HG03460 (cell line): ENCODE measurements around the gene CPAMD8.
"Not testable (repeated sequence)": the region's sequence is repeated elsewhere in the genome, so short reads cannot be mapped to it uniquely, and the experiment has no call there.

Experiments used
- ATAC-seq: cut with Tn5 transposase; IDR thresholded peaks from one replicate; pipeline ENCODE4 v1.9.1; 2021; ENCODE audit not compliant: unreplicated experiment

The CPAMD8 gene

DNA sequence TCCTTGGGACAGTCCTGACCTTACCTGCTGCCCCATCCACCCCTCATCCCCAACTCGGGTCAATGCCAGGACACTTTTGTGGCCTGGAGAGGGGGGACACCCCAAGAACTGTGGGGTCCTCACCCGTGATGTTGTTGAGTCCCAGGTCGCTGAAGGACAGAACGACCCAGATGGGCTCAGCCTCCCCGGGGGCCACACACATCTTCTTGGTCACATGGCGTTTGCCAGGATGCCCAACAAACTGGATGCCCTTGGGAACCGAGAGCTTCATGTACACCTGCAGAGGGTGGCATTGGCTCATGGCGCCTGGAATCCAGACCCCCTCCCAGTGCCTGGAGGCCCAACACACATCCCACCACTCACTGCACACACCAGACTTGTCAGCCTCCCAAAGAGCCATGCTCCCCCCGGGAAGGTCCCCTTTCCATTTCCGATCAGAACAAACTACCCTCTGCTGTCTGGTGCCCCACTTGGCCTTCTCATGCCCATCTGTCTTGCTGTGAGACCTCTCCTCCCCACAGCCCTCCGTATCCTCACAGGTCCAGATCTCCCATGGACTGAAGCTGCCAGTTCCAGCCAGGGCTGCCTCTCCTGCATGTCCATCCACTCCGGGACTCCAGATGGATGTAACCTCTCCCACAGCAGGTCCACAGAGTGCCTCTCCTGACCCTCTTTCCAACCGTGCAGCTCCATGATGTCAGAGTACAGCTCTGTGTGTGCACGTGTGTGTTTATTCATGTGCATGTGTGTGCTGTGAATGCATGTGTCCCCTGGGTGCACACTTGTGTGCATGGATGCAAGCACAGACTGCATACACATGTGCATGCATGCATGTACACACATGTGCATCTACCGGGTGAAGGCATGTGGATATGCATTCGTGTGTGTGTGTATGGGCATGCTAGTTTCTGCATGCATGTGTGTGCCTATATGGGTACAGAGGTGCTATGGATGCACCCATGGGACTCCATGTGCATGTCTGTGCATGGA lies 79.4 kb downstream of the CPAMD8 start:
- ATAC-seq = no peak

DNA sequence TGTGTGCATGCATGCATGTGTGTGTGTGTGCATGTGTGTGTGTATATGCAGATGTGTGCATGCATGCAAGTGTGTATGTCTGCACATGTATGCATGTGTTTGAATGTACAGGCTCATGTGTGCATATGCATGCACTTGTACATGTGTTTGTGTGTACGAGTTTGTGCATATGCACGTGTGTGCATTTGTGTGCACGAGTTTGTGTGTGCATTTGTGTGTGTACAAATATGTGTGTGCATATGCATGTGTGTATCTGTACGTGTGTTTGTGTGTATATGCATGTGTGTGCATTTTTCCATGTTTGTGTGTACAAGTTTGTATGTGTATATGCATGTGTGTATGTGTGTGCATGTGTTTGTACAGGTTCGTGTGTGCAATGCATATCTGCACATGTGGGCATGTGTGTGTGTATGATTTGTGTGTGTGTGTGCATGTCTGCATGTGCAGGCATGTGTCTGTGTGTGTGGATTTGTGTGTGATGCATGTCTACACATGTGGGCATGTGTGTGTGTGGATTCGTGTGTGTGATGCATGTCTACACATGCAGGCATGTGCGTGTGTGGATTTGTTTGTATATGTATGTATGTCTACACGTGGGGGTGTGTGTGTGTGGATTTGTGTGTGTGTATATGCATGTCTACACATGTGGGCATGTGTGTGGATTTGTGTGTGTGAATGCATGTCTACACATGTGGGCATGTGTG lies 80.7 kb downstream of the CPAMD8 start:
- ATAC-seq = no peak

DNA sequence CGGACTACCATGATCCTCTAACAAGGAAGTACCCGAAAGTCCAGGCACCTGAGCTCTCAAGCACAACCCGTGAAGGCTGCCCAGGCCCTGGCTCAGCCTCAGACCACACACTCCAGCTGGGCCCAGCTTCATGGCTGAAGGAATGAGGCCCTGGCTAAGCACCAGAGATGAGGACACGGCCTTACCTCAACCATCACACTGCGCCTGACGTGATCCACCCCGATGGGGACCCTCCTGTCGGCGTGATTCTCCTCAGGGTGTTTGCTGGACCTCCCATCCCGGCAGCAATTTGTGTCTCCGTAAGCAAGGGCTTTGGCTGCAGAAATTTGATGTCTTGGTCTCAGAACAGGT lies 81.3 kb downstream of the CPAMD8 start:
- no peak for ATAC-seq

DNA sequence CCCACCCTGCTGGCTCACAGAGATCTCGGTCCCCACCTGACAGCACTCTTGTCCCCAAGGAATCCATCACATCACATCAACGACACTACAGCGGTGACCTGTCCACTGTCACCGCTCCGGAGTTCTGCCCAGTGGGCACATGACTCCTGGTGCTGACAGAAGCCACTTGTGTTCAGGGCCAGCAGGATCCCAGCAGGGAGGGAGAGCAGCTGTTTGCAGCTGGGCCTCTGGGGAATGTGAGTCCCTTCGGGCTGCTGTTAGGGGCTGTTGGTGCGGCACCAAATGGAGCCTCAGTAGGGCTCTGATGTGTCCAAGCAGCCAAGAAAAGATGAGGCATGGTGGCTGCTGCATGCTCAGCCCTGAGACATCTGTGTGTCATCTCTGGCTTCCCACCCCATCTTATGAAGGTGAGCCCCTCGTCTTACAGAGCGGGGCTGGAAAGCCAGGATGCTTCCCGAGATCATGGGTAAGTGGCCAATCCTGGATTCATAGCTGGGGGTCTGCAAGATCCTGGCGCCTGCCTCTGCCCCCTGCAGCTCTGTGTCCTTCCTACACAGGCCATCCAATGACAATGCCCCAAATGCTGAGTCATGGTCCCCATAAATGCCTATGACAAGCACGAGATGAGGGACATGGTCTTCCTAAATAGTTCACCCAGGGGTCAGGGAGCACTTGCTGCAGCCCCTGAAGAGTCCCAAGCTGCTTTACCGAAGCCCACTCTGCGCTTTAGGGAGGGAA lies 81.8 kb downstream of the CPAMD8 start:
- no peak for ATAC-seq

DNA sequence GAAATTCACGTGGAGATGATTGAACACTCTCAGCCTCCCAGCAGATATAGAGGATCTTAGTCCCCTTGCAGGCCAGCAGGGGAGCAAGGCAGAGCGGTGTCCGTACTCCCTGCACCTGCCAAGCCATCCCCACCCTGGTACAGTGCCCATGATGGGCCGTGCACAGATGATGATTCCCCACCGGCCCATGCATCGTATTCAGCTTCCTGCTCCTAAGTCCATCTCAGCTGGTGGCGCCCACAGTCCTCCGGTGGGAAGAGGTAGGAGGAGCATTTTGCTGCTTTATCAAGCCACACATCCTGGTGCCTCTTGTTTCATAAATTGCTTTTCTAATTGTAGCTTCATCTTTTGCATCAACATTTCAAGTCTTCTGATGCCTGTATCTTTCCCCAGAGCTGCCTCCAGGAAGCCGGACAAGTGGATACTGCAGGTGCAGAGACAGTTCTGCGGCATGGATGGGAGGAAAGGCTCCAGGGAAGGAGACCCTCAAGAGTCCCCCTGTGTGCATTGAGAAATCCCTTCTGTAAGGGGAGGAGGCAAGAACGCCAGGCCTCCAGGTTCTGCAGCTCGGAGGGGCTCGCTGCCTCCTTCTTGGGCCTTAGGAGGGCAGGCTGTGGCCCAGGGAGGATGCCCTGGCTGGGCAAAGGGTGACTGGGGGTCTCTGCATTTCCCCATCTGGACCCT lies 82.5 kb downstream of the CPAMD8 start:
- no peak for ATAC-seq

DNA sequence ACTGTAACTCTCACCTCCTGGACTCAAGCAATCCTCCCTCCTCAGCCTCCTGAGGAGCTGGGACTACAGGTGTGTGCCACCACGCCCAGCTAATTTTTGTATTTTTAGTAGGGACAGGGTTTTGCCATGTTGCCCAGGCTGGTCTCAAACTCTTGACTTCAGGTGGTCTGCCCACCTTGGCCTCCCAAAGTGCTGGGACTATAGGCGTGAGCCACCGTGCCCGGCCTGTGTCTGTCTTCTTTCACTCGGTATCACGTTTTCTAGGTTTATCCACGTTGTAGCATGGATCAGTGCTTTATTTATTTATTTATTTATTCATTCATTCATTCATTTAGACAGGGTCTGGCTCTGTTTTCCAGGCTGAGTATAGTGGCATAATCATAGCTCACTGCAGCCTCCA lies 83.5 kb downstream of the CPAMD8 start:
- ATAC-seq = not testable (repeated sequence)

DNA sequence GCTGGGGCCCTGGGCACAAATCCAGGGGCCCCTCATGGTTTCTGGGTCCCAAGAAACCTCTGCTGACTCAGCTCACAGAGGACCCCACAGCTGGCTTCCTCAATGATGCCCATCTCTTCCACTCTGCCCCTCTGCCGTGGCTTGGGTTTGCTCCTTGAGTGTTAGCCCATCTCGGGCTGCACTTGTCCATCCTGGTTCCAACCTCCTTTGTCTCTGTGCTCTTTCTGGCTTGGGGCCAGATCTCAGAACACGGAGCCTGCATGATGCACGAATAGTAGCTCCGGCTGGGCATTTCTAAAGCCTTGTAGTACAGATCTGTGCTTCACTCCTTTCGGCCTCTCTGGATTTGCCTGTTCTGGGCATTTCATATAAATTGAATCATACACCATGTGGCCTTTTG lies 84.0 kb downstream of the CPAMD8 start:
- no peak for ATAC-seq

DNA sequence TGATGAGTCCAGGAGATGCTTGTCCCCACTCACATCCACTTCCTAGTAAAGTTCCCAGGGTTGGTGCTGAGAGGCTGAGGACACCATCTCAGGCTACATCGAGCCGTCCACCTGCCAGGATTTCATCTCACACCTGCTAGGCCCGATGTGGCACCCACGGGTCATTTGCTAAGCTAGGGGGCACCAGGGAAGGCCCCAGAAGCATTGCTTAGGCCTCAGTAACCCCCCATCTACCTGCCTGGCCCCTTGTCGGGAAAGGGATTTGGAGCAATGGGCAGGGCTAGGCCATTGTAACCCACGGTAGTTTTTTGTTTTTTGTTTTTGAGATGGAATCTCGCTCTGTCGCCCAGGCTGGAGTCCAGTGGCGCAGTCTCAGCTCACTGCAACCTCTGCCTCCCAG lies 86.0 kb downstream of the CPAMD8 start:
- no peak for ATAC-seq

DNA sequence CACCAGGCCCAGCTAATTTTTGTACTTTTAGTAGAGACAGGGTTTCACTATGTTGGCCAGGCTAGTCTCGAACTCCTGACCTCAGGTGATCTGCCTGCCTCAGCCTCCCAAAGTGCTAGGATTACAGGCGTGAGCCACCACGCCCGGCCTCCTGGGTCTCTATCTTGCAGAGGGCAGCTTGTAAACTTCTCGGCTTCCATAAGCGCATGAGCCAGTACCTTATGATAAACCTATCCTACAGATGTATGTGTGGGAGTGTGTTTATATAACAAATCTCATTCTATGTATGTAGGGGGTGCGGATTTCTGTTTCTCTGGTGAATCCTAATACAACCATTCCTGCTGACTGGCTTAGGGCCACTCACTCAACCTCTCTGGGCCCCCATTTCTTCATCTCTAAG lies 86.5 kb downstream of the CPAMD8 start:
- not testable (repeated sequence) for ATAC-seq

DNA sequence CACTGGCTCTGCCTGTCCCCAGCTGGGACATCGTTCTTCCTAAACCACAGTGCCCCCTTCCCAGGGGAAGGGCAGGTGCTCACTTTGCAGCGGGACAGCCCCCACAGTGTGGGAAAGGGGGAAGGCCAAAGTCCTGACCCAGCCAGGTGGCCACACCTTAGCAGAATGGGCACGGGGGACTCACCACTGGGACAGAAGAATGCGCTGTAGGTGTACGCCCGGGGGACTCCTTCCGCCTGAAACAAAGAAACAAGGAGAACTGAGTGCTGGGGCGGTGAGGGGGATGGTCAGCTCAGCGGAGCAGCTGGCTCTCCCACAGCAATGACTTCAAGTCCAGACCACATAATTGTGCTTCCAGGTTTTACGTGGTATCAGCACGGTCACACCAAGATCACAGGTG lies 88.4 kb downstream of the CPAMD8 start:
- no peak for ATAC-seq

DNA sequence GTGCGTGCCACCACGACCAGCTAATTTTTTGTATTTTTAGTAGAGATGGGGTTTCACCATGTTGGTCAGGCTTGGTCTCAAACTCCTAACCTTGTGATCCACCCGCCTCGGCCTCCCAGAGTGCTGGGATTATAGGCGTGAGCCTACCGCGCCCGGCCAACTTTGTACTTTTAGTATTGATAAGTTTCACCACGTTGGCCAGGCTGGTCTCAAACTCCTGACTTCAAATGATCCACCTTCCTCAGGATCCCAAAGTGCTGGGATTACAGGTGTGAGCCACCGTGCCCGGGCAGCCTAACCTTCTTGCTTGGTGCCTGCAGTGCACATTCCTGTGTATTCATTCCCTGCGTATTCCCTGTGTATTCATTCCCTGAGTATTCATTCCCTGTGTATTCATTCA lies 88.8 kb downstream of the CPAMD8 start:
- ATAC-seq = not testable (repeated sequence)

DNA sequence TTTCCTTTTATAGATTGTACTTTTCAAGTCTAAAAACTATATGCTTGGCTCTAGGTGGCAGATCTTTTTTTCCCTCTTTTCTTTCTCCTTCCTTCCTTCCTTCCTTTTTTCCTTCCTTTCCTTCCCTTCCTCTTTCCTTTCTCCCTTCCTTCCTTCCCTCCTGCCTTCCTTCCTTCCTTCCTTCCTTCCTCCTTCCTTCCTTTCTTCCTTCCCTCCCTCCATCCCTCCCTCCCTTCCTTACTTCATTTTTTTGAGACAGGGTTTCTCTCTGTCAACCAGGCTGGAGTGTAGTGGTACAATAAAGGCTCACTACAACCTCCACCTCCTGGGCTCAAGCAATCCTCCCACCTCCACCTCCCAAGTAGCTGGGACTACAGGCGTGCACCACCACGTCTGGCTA lies 89.7 kb downstream of the CPAMD8 start:
- ATAC-seq = no peak

DNA sequence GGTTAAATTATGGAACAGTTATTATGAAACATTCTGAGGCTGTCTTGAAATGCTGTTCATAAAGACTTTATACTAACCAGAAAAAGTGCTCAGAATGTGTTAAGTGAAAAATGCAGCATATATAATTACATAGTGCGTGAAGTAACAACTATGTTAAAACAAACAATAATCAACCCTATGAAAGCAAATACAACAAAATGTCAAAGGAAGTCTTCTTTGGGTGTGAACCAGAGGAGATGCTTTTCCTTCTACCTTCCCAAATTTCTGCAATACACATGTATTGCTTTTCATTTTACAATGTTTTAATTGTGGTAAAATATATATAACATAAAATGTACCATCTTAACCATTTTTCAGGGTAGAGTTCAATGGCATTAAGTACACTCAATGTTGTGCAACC lies 92.1 kb downstream of the CPAMD8 start:
- no peak for ATAC-seq

DNA sequence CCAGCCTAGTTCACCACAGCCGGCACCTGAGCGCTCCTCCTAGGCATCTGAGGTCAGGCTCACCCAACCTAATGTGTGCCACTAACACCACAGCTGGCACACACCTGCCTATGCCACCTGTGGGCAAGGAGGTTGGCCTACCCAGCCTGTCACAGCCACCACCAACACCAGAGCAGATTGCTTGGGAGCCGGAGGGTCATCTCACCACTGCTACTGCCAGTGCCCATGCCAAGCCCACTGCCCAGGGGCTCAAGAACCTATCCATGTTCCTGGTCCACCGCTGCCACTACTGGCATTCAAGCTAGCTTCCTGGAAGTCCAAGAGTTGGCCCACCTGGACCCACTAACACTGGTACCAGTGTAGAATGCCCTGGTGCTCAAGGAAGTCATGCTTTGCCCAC lies 95.3 kb downstream of the CPAMD8 start:
- ATAC-seq = no peak

DNA sequence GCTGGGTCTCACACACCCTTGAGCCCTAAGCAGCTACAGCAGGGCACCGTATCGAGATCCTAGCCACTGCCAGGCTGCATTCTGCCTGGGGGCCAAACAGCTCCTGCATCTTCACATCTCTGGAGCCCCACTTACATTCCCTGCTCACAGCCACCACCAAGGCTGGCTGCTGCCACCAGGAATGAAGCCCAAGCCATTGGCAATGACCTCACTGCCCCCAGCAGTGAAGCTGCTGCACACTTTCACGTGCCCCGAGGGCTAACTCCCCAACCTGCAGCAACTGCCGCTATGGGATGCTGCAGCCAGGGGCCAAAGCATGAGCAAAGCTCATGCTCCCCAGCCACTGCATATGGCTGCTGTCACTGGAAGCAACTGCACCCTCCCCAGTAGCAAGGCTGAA lies 95.9 kb downstream of the CPAMD8 start:
- ATAC-seq = no peak

DNA sequence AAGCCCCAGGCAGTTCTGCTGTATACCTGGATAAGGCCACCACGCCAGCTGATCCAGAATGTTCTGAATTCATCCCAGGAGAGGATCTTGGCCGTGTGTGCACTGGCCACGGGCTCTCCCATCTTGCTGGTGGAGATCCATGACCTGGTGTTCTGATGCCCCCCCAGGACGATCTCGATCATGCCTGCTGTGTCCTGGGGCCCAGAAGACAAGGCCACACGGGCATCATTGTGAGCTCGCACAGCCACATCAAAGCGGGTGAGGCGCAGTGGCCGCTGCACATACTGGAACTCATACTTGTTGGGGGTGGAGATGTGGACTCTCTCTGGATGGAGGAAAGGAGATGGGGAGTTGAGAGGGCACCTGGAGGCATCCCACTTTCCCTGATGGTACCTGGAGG lies 97.7 kb downstream of the CPAMD8 start:
- no peak for ATAC-seq

DNA sequence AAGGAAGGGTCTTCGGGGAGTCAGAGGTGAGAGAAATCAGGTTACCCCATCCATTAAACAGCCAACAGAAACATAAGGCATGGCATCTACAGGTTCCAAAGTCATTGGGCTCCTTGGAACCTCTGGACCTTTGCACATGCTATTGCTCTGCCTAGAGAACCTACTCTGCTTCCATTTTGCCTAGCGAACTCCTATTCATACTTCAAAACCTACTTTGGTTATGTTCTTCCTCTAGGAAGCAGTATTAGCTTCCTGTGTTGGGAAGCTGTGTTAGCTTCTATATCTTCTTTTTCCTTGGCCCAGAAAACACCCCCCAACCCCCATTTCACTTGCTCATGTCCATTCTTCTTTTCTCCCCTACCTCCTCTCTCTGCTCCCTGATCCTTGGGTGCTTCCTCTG lies 98.3 kb downstream of the CPAMD8 start:
- ATAC-seq = no peak

DNA sequence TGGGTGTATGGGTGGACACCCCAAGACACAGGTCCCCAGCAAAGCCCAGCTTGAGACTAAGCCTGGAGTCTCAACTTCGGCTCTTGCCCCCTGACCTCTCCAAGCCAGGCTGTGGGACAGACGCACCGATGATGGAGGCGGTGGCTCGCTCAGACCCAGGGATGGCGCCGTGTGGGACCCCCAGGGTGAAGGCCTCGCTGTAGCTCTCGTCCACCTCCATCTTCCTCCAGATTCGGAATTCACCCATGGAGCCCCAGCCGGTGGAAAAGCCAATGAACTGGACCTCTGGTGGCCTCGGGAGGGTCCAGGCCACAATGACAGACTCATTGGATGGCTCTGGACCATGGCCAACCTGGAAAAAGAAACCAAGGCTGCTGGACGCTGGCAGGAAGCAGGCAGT lies 98.7 kb downstream of the CPAMD8 start:
- no peak for ATAC-seq

DNA sequence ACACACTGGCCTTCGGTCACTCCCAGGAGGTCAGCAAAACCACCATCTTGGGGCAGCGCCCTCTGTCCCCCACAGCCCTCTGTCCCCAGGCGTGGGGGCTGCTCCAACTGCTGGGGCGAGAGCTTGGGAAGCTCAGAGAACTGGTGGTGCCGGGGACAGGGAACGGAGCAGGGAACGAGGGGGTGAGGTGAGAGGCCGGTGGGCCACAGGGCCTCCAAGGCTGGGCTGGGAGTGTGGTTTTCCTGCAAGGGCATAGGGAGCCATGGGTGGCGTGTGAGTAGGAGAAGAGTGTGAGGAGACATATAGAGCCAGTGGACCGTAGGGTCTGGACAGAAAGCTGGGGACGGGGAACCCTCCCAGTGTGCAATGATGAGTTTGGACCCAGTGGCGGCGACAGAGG lies 103.7 kb downstream of the CPAMD8 start:
- no peak for ATAC-seq

DNA sequence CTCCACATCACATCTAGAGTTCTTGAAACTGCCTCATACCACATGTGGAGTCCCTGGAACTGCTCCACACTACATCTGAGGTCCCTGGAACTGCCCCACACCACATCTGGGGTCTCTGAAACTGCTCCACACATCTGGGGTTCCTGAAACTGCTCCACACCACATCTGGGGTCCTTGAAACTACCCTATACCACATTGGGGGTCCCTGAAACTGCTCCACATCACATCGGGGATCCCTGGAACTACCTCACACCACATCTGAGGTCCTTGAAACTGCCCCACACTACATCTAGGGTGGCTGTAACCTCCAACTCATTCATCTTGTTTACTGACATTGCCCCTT lies 104.0 kb downstream of the CPAMD8 start:
- ATAC-seq = no peak
